WTC11 (cell line): ENCODE data around the gene RTL5. TPM values are rescaled to one million over a fixed set of nuclear protein-coding genes. Genes with fewer than 3 reads are reported as not detected.

Source experiments
- ATAC-seq: fragments of 200-7000 bp; cut with Tn5 transposase; 2 replicates; pipeline ENCODE4 v1.10.0; 2021; ENCODE audit warnings: mild to moderate bottlenecking, moderate library complexity
- CTCF ChIA-PET: fragments of 300-600 bp; sonication (Branson Sonifier 250); formaldehyde crosslinking; loops from one replicate; lab custom pipeline; 2021; ENCODE audit warnings: antibody characterized with exemption; lab: Charles Lee
- POLR2A ChIA-PET: fragments of 350-600 bp; sonication (Branson Sonifier 250); formaldehyde crosslinking; loops from one replicate; lab custom pipeline; 2021; ENCODE audit warnings: antibody characterized with exemption; lab: Charles Lee
- DNase-seq: peaks from one replicate; pipeline ENCODE4 v3.0.0; 2021; ENCODE audit warnings: low spot score
- H3K27ac Mint-ChIP-seq: 2 replicates; pipeline ENCODE4 v1.8.0; 2021; ENCODE audit warnings: mixed read lengths
- H3K27me3 Mint-ChIP-seq: 2 replicates; pipeline ENCODE4 v1.8.0; 2021; ENCODE audit warnings: low read depth, mild to moderate bottlenecking, moderate library complexity, mixed read lengths
- H3K36me3 Mint-ChIP-seq: 2 replicates; pipeline ENCODE4 v1.8.0; 2021; ENCODE audit warnings: mixed read lengths
- H3K4me1 Mint-ChIP-seq: 2 replicates; pipeline ENCODE4 v1.8.0; 2022; ENCODE audit warnings: mixed read lengths
- H3K4me3 Mint-ChIP-seq: 2 replicates; pipeline ENCODE4 v1.8.0; 2021; ENCODE audit warnings: mild to moderate bottlenecking, moderate library complexity, mixed read lengths
- H3K9me3 Mint-ChIP-seq: 2 replicates; pipeline ENCODE4 v1.8.0; 2021; ENCODE audit warnings: mixed read lengths
- ATF3 ChIP-seq: sonication (generic); formaldehyde crosslinking; conservative IDR thresholded peaks from 2 replicates; pipeline ENCODE4 v1.8.1; 2022; ENCODE audit warnings: mild to moderate bottlenecking, missing genetic modification reagents
- ATF6 ChIP-seq: sonication (generic); formaldehyde crosslinking; IDR thresholded peaks from 2 replicates; pipeline ENCODE4 v1.8.1; 2023; ENCODE audit warnings: mild to moderate bottlenecking, missing genetic modification reagents
- GRHL2 ChIP-seq: fragments of 250-450 bp; sonication (Bioruptor Pico); IDR thresholded peaks from 2 replicates; pipeline ENCODE4 v1.8.0; 2022; ENCODE audit warnings: mild to moderate bottlenecking, moderate library complexity; ENCODE audit not compliant: insufficient replicate concordance, severe bottlenecking
- GTF2I ChIP-seq: fragments of 250-450 bp; sonication (Bioruptor Pico); conservative IDR thresholded peaks from 2 replicates; pipeline ENCODE4 v1.4.0; 2021; ENCODE audit warnings: mild to moderate bottlenecking
- NFYB ChIP-seq: sonication (generic); formaldehyde crosslinking; conservative IDR thresholded peaks from 2 replicates; pipeline ENCODE4 v1.8.0; 2022; ENCODE audit warnings: low read depth, missing genetic modification reagents
- PRDM15 ChIP-seq: sonication (generic); formaldehyde crosslinking; IDR thresholded peaks from 2 replicates; pipeline ENCODE4 v1.8.0; 2022; ENCODE audit warnings: missing genetic modification reagents
- PRRX2 ChIP-seq: fragments of 250-450 bp; sonication (Bioruptor Pico); IDR thresholded peaks from 2 replicates; pipeline ENCODE4 v1.8.0; 2021; ENCODE audit warnings: mild to moderate bottlenecking
- SOX15 ChIP-seq: fragments of 250-450 bp; sonication (Bioruptor Pico); IDR thresholded peaks from 2 replicates; pipeline ENCODE4 v1.9.0; 2021; ENCODE audit warnings: mild to moderate bottlenecking
- USF1 ChIP-seq: sonication (generic); formaldehyde crosslinking; IDR thresholded peaks from 2 replicates; pipeline ENCODE4 v1.8.0; 2022; ENCODE audit warnings: mild to moderate bottlenecking, missing genetic modification reagents
- USF2 ChIP-seq: sonication (generic); formaldehyde crosslinking; IDR thresholded peaks from 2 replicates; pipeline ENCODE4 v1.8.1; 2023; ENCODE audit warnings: mild to moderate bottlenecking, missing genetic modification reagents, moderate library complexity
- ZBTB43 ChIP-seq: sonication (generic); formaldehyde crosslinking; IDR thresholded peaks from 2 replicates; pipeline ENCODE4 v1.8.1; 2023; ENCODE audit warnings: mild to moderate bottlenecking, missing genetic modification reagents
- ZMAT4 ChIP-seq: fragments of 250-450 bp; sonication (Bioruptor Pico); IDR thresholded peaks from 2 replicates; pipeline ENCODE4 v1.9.0; 2021; ENCODE audit warnings: mild to moderate bottlenecking
- ZNF121 ChIP-seq: sonication (generic); formaldehyde crosslinking; IDR thresholded peaks from 2 replicates; pipeline ENCODE4 v1.8.0; 2023; ENCODE audit warnings: missing genetic modification reagents
- total RNA-seq: library from RNA; stranded (reverse); gene quantifications from 3 replicates; pipeline ENCODE4 v1.2.3, GENCODE V29; 2021

The RTL5 gene
- total RNA-seq, 1 experiment from 2014 or later: 1.3 TPM

- CTCF ChIA-PET: no interaction called here
- no peak for ATAC-seq
Measured at GRCh38 chrX:72102760-72103159, 29.0 kb downstream of the RTL5 start.

More at GRCh38 chrX:72102760-72103159, 29.0 kb downstream of the RTL5 start:
- Mint-ChIP-seq H3K9me3 (no peaks in the 10 kb centered on the region), H3K27ac (no peak overlapping the region), H3K36me3 (no peaks in the 10 kb centered on the region), H3K27me3 (no peaks in the 10 kb centered on the region), H3K4me1 (peaks cover 32% of the 10 kb centered on the region), H3K4me3 (no peak overlapping the region)
- POLR2A ChIA-PET: no interaction called here
- no peak for TF ChIP-seq USF2 (CRISPR knock-in tag)
- TF ChIP-seq ZBTB43: no peak
- no peak for TF ChIP-seq ZNF121 (CRISPR knock-in tag)
- TF ChIP-seq PRDM15: no peak
- no peak for TF ChIP-seq GTF2I
- TF ChIP-seq ATF6 (CRISPR knock-in tag): no peak
- no peak for TF ChIP-seq GRHL2 (CRISPR knock-in tag)
- TF ChIP-seq USF1 (CRISPR knock-in tag): no peak
- TF ChIP-seq SOX15 (CRISPR knock-in tag): no peak
- no peak for TF ChIP-seq ZMAT4 (CRISPR knock-in tag)
- no peak for TF ChIP-seq NFYB (CRISPR knock-in tag)
- TF ChIP-seq PRRX2 (CRISPR knock-in tag): no peak
- TF ChIP-seq ATF3 (CRISPR knock-in tag): no peak
- DNase-seq: no peak
